DOHH2 (cell line): ENCODE measurements around the gene DNAJC28.

Experiments used
- H3F3A ChIP-seq: fragments of 200-600 bp; sonication (generic), shearing (Covaris generic); 2 replicates; pipeline ENCODE4 v1.6.0; 2016; ENCODE audit warnings: antibody characterized with exemption, mild to moderate bottlenecking; ENCODE audit not compliant: control insufficient read depth, insufficient read depth
- H3K27ac ChIP-seq: fragments of 200-600 bp; sonication (generic); 2 replicates; pipeline ENCODE4 v1.5.1; 2014; ENCODE audit warnings: low read depth, mild to moderate bottlenecking, low read length, moderate library complexity
- H3K27me3 ChIP-seq: fragments of 200-600 bp; sonication (generic); 2 replicates; pipeline ENCODE4 v1.6.1; 2014; ENCODE audit warnings: mild to moderate bottlenecking, low read length, mixed read lengths; ENCODE audit not compliant: control insufficient read depth
- H3K36me3 ChIP-seq: fragments of 200-600 bp; sonication (generic); 2 replicates; pipeline ENCODE4 v1.6.1; 2014; ENCODE audit warnings: mild to moderate bottlenecking, low read length, moderate library complexity, mixed read lengths; ENCODE audit not compliant: control insufficient read depth
- H3K4me1 ChIP-seq: fragments of 200-600 bp; sonication (generic); 2 replicates; pipeline ENCODE4 v1.6.1; 2014; ENCODE audit warnings: mild to moderate bottlenecking, low read length, mixed read lengths; ENCODE audit not compliant: control insufficient read depth
- H3K4me2 ChIP-seq: fragments of 200-600 bp; sonication (generic); 2 replicates; pipeline ENCODE4 v1.6.0; 2014; ENCODE audit warnings: mild to moderate bottlenecking, low read length, moderate library complexity
- H3K4me3 ChIP-seq: fragments of 200-600 bp; sonication (generic); 2 replicates; pipeline ENCODE4 v1.5.1; 2014; ENCODE audit warnings: mild to moderate bottlenecking, low read length, mixed read lengths
- H3K79me2 ChIP-seq: fragments of 200-600 bp; sonication (generic); 2 replicates; pipeline ENCODE4 v1.6.1; 2014; ENCODE audit warnings: mild to moderate bottlenecking, low read length, mixed read lengths; ENCODE audit not compliant: control insufficient read depth
- H3K9me2 ChIP-seq: fragments of 200-600 bp; sonication (generic); replicated peaks from 2 replicates; pipeline ENCODE4 v1.6.1; 2014; ENCODE audit warnings: mild to moderate bottlenecking, low read length, mixed read lengths; ENCODE audit not compliant: control insufficient read depth
- H3K9me3 ChIP-seq: fragments of 200-600 bp; sonication (generic); 2 replicates; pipeline ENCODE4 v1.6.1; 2014; ENCODE audit warnings: antibody characterized with exemption, low read length, mixed read lengths; ENCODE audit not compliant: control insufficient read depth, insufficient read depth
- H4K20me1 ChIP-seq: fragments of 200-600 bp; sonication (generic); 2 replicates; pipeline ENCODE4 v1.6.0; 2014; ENCODE audit warnings: low read depth, mild to moderate bottlenecking, antibody characterized with exemption, low read length, moderate library complexity; ENCODE audit not compliant: control insufficient read depth, insufficient read depth
- EZH2phosphoT487 ChIP-seq: fragments of 200-600 bp; sonication (generic); IDR thresholded peaks from 2 replicates; pipeline ENCODE4 v1.6.1; 2017; ENCODE audit warnings: borderline replicate concordance, mild to moderate bottlenecking, antibody characterized with exemption, low read length, moderate library complexity, mixed read lengths
- TF ChIP-seq, protein P1 (sequence below): fragments of 200-600 bp; sonication (generic); IDR thresholded peaks from one replicate; pipeline ENCODE4 v1.5.1; 2014; ENCODE audit warnings: antibody characterized with exemption, mild to moderate bottlenecking, low read depth, low read length; ENCODE audit not compliant: poor library complexity, severe bottlenecking

The DNAJC28 gene

DNA sequence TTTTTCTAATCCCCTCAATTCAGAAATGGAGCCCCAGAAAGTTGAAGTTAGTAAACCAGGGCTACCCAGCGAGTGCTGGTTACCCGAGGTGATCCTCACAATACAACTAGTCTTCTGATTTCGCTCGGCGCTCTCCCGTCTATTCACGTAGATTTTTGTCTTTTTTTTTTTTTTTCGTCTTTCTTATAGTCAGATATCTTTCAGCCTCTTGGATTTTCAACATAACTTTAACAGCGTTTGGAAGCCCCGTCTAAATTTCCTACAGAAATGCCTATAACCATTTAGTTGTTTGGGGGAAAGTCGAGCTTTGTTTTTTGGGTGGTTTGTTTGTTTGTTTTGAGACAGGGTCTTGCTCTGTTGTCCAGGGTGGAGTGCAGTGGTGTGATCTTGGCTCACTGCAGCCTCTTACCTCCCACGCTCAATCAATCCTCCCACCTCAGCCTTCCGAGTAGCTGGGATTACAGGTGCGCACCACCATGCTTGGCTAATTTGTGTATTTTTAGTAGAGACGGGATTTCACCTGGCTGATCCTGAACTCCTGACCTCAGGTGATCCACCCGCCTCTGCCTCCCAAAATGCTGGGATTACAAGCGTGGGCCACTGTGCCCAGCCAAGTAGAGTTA lies 10.9 kb downstream of the DNAJC28 start:
- Histone ChIP-seq H3K4me1 (peaks cover 13% of the 10 kb centered on the region), H3K36me3 (0 out of 2 replicates have a peak, but pooled peaks cover 2% of the 10 kb centered on the region), H3K79me2 (peaks cover 30% of the 10 kb centered on the region), H3F3A (peaks cover 2% of the 10 kb centered on the region; the same call in 1 of the 2 replicates), H3K27me3 (no peaks in the 10 kb centered on the region), H4K20me1 (no peaks in the 10 kb centered on the region), H3K9me3 (no peaks in the 10 kb centered on the region), H3K4me3 (peak overlapping the region; percentile 76), H3K4me2 (peak overlapping the region; percentile 61), H3K27ac (peak overlapping the region; percentile 52), H3K9me2 (no peaks in the 10 kb centered on the region)
- no peak for TF ChIP-seq EZH2phosphoT487
- TF ChIP-seq, protein P1, sequence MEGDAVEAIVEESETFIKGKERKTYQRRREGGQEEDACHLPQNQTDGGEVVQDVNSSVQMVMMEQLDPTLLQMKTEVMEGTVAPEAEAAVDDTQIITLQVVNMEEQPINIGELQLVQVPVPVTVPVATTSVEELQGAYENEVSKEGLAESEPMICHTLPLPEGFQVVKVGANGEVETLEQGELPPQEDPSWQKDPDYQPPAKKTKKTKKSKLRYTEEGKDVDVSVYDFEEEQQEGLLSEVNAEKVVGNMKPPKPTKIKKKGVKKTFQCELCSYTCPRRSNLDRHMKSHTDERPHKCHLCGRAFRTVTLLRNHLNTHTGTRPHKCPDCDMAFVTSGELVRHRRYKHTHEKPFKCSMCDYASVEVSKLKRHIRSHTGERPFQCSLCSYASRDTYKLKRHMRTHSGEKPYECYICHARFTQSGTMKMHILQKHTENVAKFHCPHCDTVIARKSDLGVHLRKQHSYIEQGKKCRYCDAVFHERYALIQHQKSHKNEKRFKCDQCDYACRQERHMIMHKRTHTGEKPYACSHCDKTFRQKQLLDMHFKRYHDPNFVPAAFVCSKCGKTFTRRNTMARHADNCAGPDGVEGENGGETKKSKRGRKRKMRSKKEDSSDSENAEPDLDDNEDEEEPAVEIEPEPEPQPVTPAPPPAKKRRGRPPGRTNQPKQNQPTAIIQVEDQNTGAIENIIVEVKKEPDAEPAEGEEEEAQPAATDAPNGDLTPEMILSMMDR: no peak

DNA sequence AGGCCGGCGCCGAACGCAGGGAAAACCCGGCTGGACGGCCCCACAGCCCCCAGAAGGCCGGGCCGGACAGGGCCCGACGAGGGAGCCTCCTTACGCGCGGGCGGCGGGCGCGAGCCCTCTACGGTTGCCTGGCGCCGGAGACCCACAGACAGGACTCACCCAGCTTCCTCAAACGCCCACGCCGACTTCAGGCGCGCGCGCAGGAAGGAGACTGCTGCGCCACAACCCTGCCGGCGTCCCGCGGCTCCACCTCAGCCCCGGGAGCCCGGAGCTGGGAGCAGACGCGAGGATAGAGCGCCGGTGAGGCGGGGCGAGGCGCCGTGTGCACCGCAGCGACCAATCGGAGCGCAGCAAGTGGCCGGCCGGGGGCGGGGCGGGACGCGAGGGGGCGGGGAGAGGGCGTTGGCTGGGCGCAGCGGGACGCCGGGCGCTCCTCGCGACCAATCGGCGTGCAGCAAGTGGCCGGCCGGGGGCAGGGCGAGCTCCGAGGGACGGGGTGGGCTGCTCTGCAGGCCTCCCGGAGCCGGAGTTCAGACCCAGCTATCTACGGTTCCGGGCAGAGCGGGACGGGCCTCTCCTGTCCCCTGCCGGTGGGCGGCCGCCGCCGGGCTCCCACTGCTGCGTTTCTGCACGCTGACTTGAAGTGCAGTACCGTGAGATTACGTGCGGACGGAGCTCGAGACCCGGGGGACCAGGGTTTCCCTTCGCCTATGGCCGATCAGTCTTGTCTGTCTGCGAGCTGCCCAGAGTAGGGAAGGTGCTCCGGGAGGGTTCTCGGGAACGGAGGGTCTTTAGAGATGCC lies 11.6 kb downstream of the DNAJC28 start, which contains the start of gene TMEM50B:
Gene TMEM50B, minus strand, starts transcription at position 296 of the 802 bp plus-strand sequence. CDS start 11,089 bp downstream, outside the sequence.
- H3K79me2 ChIP-seq: peaks cover 37% of the 10 kb centered on the region
- no peaks in the 10 kb centered on the region for H3K9me3 ChIP-seq
- peak within 1 kb of the TSS; percentile 76 for H3K4me3 ChIP-seq
- TF ChIP-seq, protein P1: peak; percentile 39
- TF ChIP-seq EZH2phosphoT487: no peak
- no peaks in the 10 kb centered on the region for H4K20me1 ChIP-seq
- H3K9me2 ChIP-seq: no peaks in the 10 kb centered on the region
- H3F3A ChIP-seq: peaks cover 2% of the 10 kb centered on the region; the same call in 1 of the 2 replicates
- H3K36me3 ChIP-seq: 0 out of 2 replicates have a peak, but pooled peaks cover 2% of the 10 kb centered on the region
- peaks cover 13% of the 10 kb centered on the region for H3K4me1 ChIP-seq
- peak within 1 kb of the TSS; percentile 84 for H3K4me2 ChIP-seq
- H3K27ac ChIP-seq: peak within 1 kb of the TSS; percentile 68
- no peaks in the 10 kb centered on the region for H3K27me3 ChIP-seq

DNA sequence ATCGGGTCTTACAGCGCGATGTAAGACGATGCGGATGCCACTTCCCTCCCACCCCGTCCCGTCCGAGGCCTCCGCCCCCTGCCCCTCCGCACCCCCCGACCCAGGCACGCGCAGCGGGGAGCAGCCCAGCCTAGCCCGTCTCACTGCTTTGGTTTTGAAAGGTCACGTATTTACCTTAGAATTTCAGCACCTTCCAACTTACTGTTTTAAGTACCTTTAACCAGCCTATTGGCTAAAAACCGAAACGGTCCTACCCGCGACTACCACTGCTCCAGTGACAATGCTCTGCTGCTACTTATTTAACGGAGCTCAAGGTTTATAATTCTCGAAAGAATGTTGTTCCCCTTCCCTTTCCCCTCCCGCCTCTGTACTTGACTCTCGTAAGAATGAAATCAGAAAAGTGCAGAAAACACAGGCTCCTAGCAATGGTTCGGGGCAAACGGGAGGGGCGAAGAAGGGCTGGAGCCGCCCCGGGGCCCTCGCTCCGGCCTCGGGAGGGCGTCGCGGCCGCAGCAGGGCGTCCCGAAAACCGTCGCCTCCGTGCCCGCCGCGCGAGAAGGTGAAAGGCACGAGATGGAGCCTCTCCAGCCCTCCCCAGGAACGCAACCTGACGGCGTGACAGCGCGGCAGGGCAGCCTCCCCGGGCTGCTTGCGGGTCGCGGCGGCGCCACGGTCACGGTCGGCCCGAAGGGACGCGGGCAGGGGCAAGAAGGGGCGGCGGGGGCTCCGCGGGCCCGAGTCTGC lies 12.4 kb downstream of the DNAJC28 start:
- peaks cover 43% of the 10 kb centered on the region for H3K79me2 ChIP-seq
- no peaks in the 10 kb centered on the region for H4K20me1 ChIP-seq
- peaks cover 2% of the 10 kb centered on the region; the same call in 1 of the 2 replicates for H3F3A ChIP-seq
- 0 out of 2 replicates have a peak, but pooled peaks cover 2% of the 10 kb centered on the region for H3K36me3 ChIP-seq
- peak overlapping the region; percentile 84 for H3K4me2 ChIP-seq
- no peaks in the 10 kb centered on the region for H3K9me3 ChIP-seq
- peaks cover 13% of the 10 kb centered on the region for H3K4me1 ChIP-seq
- no peaks in the 10 kb centered on the region for H3K27me3 ChIP-seq
- H3K4me3 ChIP-seq: peak overlapping the region; percentile 76
- H3K9me2 ChIP-seq: no peaks in the 10 kb centered on the region
- no peak for TF ChIP-seq EZH2phosphoT487
- TF ChIP-seq, protein P1: peak; percentile 35
- peak overlapping the region; percentile 68 for H3K27ac ChIP-seq
